Dermis microvascular lymphatic vessel endothelial cell (primary cell): ENCODE results near the gene RLN1. TPM values are rescaled to one million over a fixed set of nuclear protein-coding genes. Genes with fewer than 3 reads are reported as not detected.
"Not testable (repeated sequence)": the region's sequence is repeated elsewhere in the genome, so short reads cannot be mapped to it uniquely, and the experiment has no call there.

Experiments
- DNase-seq, 2 donors: peaks; one replicate each; pipeline versions ENCODE4 v3.0.0 to v3.0.0-alpha.2; 2010; ENCODE audit warnings: low read depth in 2 of 2
- total RNA-seq: library from RNA; depleted of rRNA; stranded (reverse); fragments of >200 nt; gene quantifications from 2 replicates; pipeline ENCODE4 v1.2.1, GENCODE V29; 2014

Gene RLN1
- total RNA-seq = 0.13 TPM in 1 of 2 replicates, not detected in the other

- not testable (repeated sequence) for DNase-seq
Observed at GRCh38 chr9:5338992-5339981, at the start of gene RLN1. RLN1 (minus strand) TSS chr9:5339876; CDS start chr9:5339746, 130 bp downstream.

GRCh38 chr9:5389109-5389732, 49.5 kb upstream of the RLN1 start:
- DNase-seq = peak in 1 of 2 donors; percentile 21

GRCh38 chr9:5388026-5388819, 48.5 kb upstream of the RLN1 start:
- peak in 1 of 2 donors; percentile 9 for DNase-seq

GRCh38 chr9:5384436-5384835, 44.8 kb upstream of the RLN1 start:
- no peak for DNase-seq

GRCh38 chr9:5382479-5382878, 42.8 kb upstream of the RLN1 start:
- DNase-seq = no peak

GRCh38 chr9:5375790-5376477, 36.3 kb upstream of the RLN1 start:
- peak in 1 of 2 donors; percentile 71 for DNase-seq

- peak in 1 of 2 donors; percentile 14 for DNase-seq
Observed at GRCh38 chr9:5375091-5375490, 35.4 kb upstream of the RLN1 start.

GRCh38 chr9:5364294-5365024, 24.8 kb upstream of the RLN1 start:
- peak in 1 of 2 donors; percentile 29 for DNase-seq

- DNase-seq = no peak
Observed at GRCh38 chr9:5361326-5362010, 21.8 kb upstream of the RLN1 start.

- no peak for DNase-seq
Observed at GRCh38 chr9:5360341-5360740, 20.7 kb upstream of the RLN1 start.

- no peak for DNase-seq
Observed at GRCh38 chr9:5357431-5358105, 17.9 kb upstream of the RLN1 start.

- no peak for DNase-seq
Observed at GRCh38 chr9:5355817-5356216, 16.1 kb upstream of the RLN1 start.

GRCh38 chr9:5355226-5355625, 15.6 kb upstream of the RLN1 start:
- DNase-seq = no peak

- DNase-seq = no peak
Observed at GRCh38 chr9:5354184-5354583, 14.5 kb upstream of the RLN1 start.

GRCh38 chr9:5352637-5353248, 13.1 kb upstream of the RLN1 start:
- DNase-seq = no peak

- DNase-seq = no peak
Observed at GRCh38 chr9:5336688-5337087, 3.0 kb downstream of the RLN1 start.

GRCh38 chr9:5331276-5331675, 8.4 kb downstream of the RLN1 start:
- not testable (repeated sequence) for DNase-seq

GRCh38 chr9:5326893-5327548, 12.7 kb downstream of the RLN1 start:
- DNase-seq = no peak
